ENCODE data around the gene SLC35G4.
"Not testable (repeated sequence)": the region's sequence is repeated elsewhere in the genome, so short reads cannot be mapped to it uniquely, and the experiment has no call there.

Gene SLC35G4

DNA sequence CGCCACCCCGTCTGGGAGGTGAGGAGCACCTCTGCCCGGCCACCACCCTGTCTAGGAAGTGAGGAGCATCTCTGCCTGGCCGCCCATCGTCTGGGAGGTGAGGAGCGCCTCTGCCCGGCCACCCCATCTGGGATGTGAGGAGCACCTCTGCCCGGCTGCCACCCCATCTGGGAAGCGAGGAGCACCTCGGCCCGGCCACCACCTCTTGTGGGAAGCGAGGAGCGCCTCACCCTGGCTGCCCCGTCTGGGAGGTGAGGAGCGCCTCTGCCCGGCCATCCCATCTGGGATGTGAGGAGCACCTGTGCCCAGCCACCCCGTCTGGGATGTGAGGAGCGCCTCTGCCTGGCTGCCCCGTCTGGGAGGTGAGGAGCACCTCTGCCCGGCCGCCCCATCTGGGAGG, 4.6 kb downstream of the SLC35G4 start:
- DNase-seq, result not testable (repeated sequence)

DNA sequence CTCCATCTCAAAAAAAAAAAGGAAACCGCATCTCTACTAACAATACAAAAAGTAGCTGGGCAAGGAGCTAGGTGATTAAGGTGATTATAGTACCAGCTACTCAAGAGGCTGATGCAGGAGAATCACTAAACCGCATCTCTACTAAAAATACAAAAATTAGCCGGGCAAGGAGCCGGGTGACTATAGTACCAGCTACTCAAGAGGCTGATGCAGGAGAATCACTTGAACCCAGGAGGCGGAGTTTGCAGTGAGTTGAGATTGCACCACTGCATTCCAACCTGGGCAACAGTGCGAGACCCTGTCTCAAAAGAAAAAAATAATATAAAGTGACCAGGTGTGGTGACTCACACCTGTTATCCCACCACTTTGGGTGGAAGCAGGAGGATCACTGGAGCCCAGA, 5.6 kb downstream of the SLC35G4 start:
- not testable (repeated sequence) for DNase-seq

DNA sequence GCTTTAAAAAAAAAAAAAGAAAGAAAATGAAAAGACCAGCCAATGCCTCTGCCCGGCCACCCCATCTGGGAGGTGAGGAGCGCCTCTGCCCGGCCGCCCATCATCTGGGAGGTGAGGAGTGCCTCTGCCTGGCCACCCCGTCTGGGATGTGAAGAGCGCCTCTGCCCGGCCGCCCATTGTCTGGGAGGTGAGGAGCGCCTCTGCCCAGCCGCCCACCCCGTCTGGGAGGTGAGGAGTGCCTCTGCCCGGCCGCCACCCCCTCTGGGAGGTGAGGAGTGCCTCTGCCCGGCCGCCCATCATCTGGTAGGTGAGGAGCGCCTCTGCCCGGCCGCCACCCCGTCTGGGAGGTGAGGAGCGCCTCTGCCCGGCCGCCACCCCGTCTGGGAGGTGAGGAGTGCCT, 37.9 kb downstream of the SLC35G4 start:
- DNase-seq, result not testable (repeated sequence)

GRCh38 chr18:11647804-11648203, 38.4 kb downstream of the SLC35G4 start:
- DNase-seq, result not testable (repeated sequence)

DNA sequence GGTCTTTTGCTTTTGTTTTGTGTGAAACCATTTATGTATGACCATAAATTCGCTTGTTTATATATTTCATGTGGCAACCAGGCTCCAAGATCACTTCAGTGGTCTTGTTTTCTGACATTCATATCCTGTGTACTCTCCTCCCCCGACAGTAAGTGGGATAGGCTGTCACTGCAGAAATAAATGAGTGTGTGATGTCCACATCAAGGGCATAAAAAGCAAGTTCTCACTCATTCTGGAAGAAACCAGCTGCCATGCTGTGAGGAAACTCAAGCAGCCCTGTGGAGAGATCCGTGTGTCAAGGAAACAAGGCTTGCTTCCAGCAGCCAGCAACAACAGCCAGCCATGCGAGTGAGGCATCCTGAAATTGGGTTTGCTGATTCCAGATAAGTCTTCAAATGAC, 40.4 kb downstream of the SLC35G4 start:
- DNase-seq, result no peak

DNA sequence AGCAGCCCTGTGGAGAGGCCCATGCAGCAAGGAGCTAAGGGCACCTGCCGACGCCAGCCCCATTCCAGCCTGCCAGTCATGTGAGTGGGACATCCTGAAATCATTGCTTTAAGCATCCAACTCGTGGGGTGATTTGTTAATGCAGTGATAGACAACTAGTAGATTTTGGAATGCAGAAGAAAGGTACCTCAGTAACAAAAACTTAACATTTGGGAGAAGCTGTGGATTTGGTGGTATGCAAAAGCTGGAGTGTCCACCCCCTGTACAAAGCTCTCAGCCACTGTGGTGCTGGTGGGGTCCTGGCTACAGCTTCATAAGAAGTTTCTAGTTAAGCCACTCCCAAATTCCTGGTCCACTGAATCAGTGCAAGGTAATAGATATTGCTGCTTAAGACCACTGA, 42.5 kb downstream of the SLC35G4 start:
- DNase-seq, result no peak

DNA sequence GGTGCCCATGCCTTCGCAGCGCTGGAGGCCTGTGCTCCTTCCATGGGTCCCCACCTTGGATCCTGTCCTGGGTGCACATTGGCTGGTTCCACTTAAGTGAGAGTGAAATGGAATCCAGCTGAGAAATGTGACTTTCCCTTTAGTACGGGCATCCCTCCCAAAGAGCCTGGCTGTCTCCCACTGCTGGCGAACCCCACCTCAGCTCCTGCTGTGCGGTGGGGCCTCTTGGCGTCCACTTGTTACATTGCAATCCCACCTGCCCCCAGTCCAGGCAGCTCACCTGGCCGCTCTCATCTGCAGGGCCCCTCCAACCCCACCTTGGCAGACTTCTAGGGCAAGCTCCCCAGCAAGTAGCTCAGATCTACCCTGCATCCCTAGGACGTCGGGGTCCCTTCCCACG, 44.1 kb downstream of the SLC35G4 start:
- DNase-seq, result no peak

GRCh38 chr18:11654736-11655605, 45.6 kb downstream of the SLC35G4 start:
- peak; percentile 11 for DNase-seq

DNA sequence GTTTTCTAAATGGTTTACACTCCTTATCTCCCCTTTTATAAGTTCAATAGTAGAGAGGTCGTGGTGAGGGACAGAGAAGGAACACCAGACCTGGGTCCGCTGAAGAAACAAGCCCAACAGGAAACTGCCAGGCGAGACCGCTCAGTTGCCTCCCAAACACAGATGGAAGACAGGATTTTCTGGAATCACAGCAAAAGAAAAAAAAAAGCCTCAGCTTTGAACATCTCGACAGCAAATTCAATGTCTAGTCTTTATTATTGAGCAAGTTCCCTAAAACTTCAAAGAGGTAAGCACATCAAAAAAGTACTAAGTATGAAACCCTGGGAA, 46.2 kb downstream of the SLC35G4 start:
- no peak for DNase-seq

GRCh38 chr18:11657152-11657551, 47.8 kb downstream of the SLC35G4 start:
- DNase-seq, result no peak

- DNase-seq, result no peak
These were observed 48.2 kb downstream of the SLC35G4 start for GRCh38 chr18:11657554-11657953.

- no peak for DNase-seq
These were observed 48.6 kb downstream of the SLC35G4 start for GRCh38 chr18:11658019-11658418.

DNA sequence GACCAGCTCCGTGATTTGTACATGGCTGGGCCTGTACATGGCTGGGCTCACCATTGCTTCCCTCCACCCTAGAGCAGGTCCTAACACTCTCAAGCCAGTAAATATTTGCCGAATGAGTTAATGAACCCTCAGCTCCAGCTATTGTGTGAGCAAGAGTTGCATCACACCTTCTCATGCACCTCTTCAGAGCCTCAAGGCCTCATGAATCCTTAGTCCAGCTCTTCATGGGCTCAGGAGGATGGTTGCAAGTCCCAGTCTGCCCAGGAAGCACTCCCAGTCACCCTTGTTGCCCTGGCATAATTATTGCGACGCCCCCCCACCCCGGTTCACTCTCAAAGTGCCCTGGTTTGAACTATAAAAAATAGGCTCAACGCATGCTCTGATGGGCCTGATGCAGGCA, 49.6 kb downstream of the SLC35G4 start:
- DNase-seq, result no peak

All from CD4-positive, alpha-beta T cell treated with Interferon gamma for 1 hour (primary cell).